Epidermal melanocyte (primary cell): ENCODE results near the gene LRRC8B.
A peak's percentile ranks its signal among the peaks of the same experiment; 100 is the strongest.

Experiments used
- DNase-seq: peaks from one replicate; pipeline ENCODE4 v3.0.0; 2011; ENCODE audit warnings: low spot score; ENCODE audit not compliant: insufficient read length

Gene LRRC8B

GRCh38 chr1:89632657-89633247 is 108.1 kb downstream of the LRRC8B start, which contains the start of gene LRRC8C:
Gene LRRC8C (plus strand): TSS chr1:89633120. CDS start chr1:89686474, 53,354 bp downstream.
- peak; percentile 67 for DNase-seq

- no peak for DNase-seq
Observed at GRCh38 chr1:89633248-89633799, 108.7 kb downstream of the LRRC8B start.

GRCh38 chr1:89633800-89634625 is 109.4 kb downstream of the LRRC8B start:
- no peak for DNase-seq

- no peak for DNase-seq
Observed at GRCh38 chr1:89635825-89636815, 111.5 kb downstream of the LRRC8B start.

- DNase-seq: no peak
Observed at GRCh38 chr1:89637496-89637895, 112.9 kb downstream of the LRRC8B start.

- DNase-seq: no peak
Observed at GRCh38 chr1:89640440-89640839, 115.8 kb downstream of the LRRC8B start.

- DNase-seq: no peak
Observed at GRCh38 chr1:89641781-89642180, 117.2 kb downstream of the LRRC8B start.

GRCh38 chr1:89643577-89643976 is 118.9 kb downstream of the LRRC8B start:
- DNase-seq: no peak

GRCh38 chr1:89644119-89644814 is 119.6 kb downstream of the LRRC8B start:
- no peak for DNase-seq

GRCh38 chr1:89646259-89646658 is 121.6 kb downstream of the LRRC8B start:
- no peak for DNase-seq
